ENCODE data around the gene DGKD.
"Not testable (repeated sequence)": the region's sequence is repeated elsewhere in the genome, so short reads cannot be mapped to it uniquely, and the experiment has no call there.

DGKD gene

GRCh38 chr2:233353769-233354499 lies at the start of gene DGKD:
Gene DGKD, plus strand, starts transcription at chr2:233354494. Its CDS starts 25 bp downstream, at chr2:233354519.
- peak in 1 of 2 donors; percentile 53 for DNase-seq

- no peak for DNase-seq
Measured at GRCh38 chr2:233307565-233307964, 46.7 kb upstream of the DGKD start, which contains the start of gene SAG. Gene SAG, plus strand, starts transcription at chr2:233307816. Its CDS starts 1,374 bp downstream, at chr2:233309190.

GRCh38 chr2:233311241-233311926 lies 42.9 kb upstream of the DGKD start:
- DNase-seq = no peak

- no peak for DNase-seq
Measured at GRCh38 chr2:233312874-233313273, 41.4 kb upstream of the DGKD start.

GRCh38 chr2:233314180-233314925 lies 39.9 kb upstream of the DGKD start:
- DNase-seq = no peak

- no peak for DNase-seq
Measured at GRCh38 chr2:233317196-233317943, 36.9 kb upstream of the DGKD start.

- no peak for DNase-seq
Measured at GRCh38 chr2:233319256-233319655, 35.0 kb upstream of the DGKD start.

- no peak for DNase-seq
Measured at GRCh38 chr2:233320470-233320869, 33.8 kb upstream of the DGKD start.

GRCh38 chr2:233321166-233321565 lies 33.1 kb upstream of the DGKD start:
- DNase-seq = no peak

GRCh38 chr2:233323851-233324250 lies 30.4 kb upstream of the DGKD start:
- DNase-seq = no peak

- no peak for DNase-seq
Measured at GRCh38 chr2:233325256-233325655, 29.0 kb upstream of the DGKD start.

GRCh38 chr2:233325814-233326213 lies 28.5 kb upstream of the DGKD start:
- no peak for DNase-seq

- DNase-seq = no peak
Measured at GRCh38 chr2:233326500-233326899, 27.8 kb upstream of the DGKD start.

- no peak for DNase-seq
Measured at GRCh38 chr2:233328922-233329321, 25.4 kb upstream of the DGKD start.

- DNase-seq = no peak
Measured at GRCh38 chr2:233329489-233330135, 24.7 kb upstream of the DGKD start.

GRCh38 chr2:233331536-233331935 lies 22.8 kb upstream of the DGKD start:
- peak; percentile 57 to 98 for DNase-seq

- no peak for DNase-seq
Measured at GRCh38 chr2:233332125-233332524, 22.2 kb upstream of the DGKD start.

- no peak for DNase-seq
Measured at GRCh38 chr2:233334915-233335314, 19.4 kb upstream of the DGKD start.

- DNase-seq = not testable (repeated sequence)
Measured at GRCh38 chr2:233336091-233336490, 18.2 kb upstream of the DGKD start.

- no peak for DNase-seq
Measured at GRCh38 chr2:233336541-233336940, 17.8 kb upstream of the DGKD start.

- no peak for DNase-seq
Measured at GRCh38 chr2:233338046-233338445, 16.2 kb upstream of the DGKD start.

GRCh38 chr2:233338812-233339368 lies 15.4 kb upstream of the DGKD start:
- no peak for DNase-seq

Data from bone marrow (tissue), 2 donors.